ENCODE measurements around the gene ARHGEF2. TPM values are rescaled to one million over a fixed set of nuclear protein-coding genes. Genes with fewer than 3 reads are reported as not detected.

Gene ARHGEF2
- total and polyA plus RNA-seq, 2 of the 13 experiments (the other 11 are each of a cell fraction or from before 2014, with no cell fraction given): 16.1 to 32.1 TPM

DNA sequence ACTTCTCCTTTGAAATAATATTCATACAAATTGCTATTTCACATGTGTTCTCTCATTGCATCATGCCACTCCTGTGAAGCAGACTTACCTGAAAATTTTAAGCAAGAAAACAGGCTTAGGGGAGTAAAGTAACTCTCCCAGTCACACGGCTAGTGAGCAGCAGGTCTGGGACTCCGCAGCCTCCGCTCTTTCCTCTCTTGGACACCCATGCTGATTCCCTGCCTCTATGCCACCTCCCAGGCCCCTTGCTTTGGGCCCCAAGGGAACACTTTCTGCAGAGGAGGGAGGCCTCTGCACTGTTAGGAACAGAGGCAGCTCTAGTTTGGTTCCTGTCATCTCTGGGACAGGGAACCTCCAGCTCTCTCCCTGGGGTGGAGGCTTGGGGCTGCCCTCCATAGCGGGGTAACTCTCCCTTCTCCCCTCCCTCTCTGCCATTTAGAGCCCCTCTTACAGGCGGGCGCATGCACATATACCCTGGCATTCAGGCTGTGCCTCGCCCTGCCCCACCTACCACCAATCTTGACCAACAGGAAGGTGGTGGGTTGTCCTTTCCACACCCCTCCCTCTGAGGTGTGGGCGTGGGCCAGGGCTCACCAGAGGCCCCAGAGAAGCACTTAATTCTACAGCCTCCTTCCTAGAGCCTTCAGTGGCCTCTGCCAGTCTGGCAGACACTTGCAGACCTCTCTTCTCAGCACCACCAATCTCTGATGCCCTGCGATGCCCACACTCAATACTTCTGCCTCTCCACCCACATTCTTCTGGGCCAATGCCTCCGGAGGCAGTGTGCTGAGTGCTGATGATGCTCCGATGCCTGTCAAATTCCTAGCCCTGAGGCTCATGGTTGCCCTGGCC is 37.1 kb downstream of the ARHGEF2 start, which contains the start of gene RXFP4 (continued):
- TF ChIP-seq, protein P1, sequence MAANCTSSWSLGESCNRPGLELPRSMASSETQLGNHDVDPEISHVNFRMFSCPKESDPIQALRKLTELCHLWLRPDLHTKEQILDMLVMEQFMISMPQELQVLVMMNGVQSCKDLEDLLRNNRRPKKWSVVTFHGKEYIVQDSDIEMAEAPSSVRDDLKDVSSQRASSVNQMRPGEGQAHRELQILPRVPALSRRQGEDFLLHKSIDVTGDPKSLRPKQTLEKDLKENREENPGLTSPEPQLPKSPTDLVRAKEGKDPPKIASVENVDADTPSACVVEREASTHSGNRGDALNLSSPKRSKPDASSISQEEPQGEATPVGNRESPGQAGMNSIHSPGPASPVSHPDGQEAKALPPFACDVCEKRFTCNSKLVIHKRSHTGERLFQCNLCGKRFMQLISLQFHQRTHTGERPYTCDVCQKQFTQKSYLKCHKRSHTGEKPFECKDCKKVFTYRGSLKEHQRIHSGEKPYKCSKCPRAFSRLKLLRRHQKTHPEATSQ (CRISPR knock-in tag; IDR thresholded peaks at IDR 0.05; ENCODE audit: borderline replicate concordance): 0 out of 2 replicates have a peak, but pooled peaks have one; percentile 43
- TF ChIP-seq MAF1 (CRISPR knock-in tag; IDR thresholded peaks at IDR 0.05; ENCODE audit: borderline replicate concordance) (no peak), SAP130 (CRISPR knock-in tag; IDR thresholded peaks at IDR 0.05; ENCODE audit: low read depth) (peak; percentile 57; the same call in 1 of the 2 replicates), GABPA (IDR thresholded peaks at IDR 0.05; ENCODE audit: low read depth, low read length) (no peak), GABPA (CRISPR knock-in tag; IDR thresholded peaks at IDR 0.05; ENCODE audit: low read depth) (no peak), DR1 (CRISPR knock-in tag; IDR thresholded peaks at IDR 0.05) (peak; percentile 46; the same call in 1 of the 2 replicates), SP1 (IDR thresholded peaks at IDR 0.05) (no peak), SP1 (CRISPR knock-in tag; IDR thresholded peaks at IDR 0.05) (0 out of 2 replicates have a peak, but pooled peaks have one; percentile 17), ZNF775 (CRISPR knock-in tag; IDR thresholded peaks at IDR 0.05; ENCODE audit: borderline replicate concordance) (no peak), PHF8 (CRISPR knock-in tag; IDR thresholded peaks at IDR 0.05) (no peak; the same call in 1 of the 2 replicates), ZSCAN29 (CRISPR knock-in tag; conservative IDR thresholded peaks at IDR 0.05) (0 out of 2 replicates have a peak, but pooled peaks have one; percentile 37), ZNF501 (CRISPR knock-in tag; IDR thresholded peaks at IDR 0.05) (0 out of 2 replicates have a peak, but pooled peaks have one; percentile 7), ZSCAN25 (CRISPR knock-in tag; IDR thresholded peaks at IDR 0.05) (no peak), KDM2A (CRISPR knock-in tag; IDR thresholded peaks at IDR 0.05; ENCODE audit: borderline replicate concordance, low read depth) (peak; percentile 51; the same call in 1 of the 2 replicates), ZNF296 (CRISPR knock-in tag; conservative IDR thresholded peaks at IDR 0.05) (no peak)
- TF ChIP-seq, protein P2, sequence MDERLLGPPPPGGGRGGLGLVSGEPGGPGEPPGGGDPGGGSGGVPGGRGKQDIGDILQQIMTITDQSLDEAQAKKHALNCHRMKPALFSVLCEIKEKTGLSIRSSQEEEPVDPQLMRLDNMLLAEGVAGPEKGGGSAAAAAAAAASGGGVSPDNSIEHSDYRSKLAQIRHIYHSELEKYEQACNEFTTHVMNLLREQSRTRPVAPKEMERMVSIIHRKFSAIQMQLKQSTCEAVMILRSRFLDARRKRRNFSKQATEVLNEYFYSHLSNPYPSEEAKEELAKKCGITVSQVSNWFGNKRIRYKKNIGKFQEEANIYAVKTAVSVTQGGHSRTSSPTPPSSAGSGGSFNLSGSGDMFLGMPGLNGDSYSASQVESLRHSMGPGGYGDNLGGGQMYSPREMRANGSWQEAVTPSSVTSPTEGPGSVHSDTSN (CRISPR knock-in tag; IDR thresholded peaks at IDR 0.05): no peak
- TF ChIP-seq, protein P3, sequence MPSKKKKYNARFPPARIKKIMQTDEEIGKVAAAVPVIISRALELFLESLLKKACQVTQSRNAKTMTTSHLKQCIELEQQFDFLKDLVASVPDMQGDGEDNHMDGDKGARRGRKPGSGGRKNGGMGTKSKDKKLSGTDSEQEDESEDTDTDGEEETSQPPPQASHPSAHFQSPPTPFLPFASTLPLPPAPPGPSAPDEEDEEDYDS (CRISPR knock-in tag; IDR thresholded peaks at IDR 0.05): peak; percentile 99
- TF ChIP-seq, protein P4, sequence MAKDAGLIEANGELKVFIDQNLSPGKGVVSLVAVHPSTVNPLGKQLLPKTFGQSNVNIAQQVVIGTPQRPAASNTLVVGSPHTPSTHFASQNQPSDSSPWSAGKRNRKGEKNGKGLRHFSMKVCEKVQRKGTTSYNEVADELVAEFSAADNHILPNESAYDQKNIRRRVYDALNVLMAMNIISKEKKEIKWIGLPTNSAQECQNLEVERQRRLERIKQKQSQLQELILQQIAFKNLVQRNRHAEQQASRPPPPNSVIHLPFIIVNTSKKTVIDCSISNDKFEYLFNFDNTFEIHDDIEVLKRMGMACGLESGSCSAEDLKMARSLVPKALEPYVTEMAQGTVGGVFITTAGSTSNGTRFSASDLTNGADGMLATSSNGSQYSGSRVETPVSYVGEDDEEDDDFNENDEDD (CRISPR knock-in tag; IDR thresholded peaks at IDR 0.05; ENCODE audit: borderline replicate concordance): no peak
- TF ChIP-seq, protein P5, sequence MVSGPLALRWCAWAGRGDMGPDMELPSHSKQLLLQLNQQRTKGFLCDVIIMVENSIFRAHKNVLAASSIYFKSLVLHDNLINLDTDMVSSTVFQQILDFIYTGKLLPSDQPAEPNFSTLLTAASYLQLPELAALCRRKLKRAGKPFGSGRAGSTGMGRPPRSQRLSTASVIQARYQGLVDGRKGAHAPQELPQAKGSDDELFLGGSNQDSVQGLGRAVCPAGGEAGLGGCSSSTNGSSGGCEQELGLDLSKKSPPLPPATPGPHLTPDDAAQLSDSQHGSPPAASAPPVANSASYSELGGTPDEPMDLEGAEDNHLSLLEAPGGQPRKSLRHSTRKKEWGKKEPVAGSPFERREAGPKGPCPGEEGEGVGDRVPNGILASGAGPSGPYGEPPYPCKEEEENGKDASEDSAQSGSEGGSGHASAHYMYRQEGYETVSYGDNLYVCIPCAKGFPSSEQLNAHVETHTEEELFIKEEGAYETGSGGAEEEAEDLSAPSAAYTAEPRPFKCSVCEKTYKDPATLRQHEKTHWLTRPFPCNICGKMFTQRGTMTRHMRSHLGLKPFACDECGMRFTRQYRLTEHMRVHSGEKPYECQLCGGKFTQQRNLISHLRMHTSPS (CRISPR knock-in tag; IDR thresholded peaks at IDR 0.05; ENCODE audit: low read depth): peak; percentile 80; the same call in 1 of the 2 replicates
- TF ChIP-seq, protein P6, sequence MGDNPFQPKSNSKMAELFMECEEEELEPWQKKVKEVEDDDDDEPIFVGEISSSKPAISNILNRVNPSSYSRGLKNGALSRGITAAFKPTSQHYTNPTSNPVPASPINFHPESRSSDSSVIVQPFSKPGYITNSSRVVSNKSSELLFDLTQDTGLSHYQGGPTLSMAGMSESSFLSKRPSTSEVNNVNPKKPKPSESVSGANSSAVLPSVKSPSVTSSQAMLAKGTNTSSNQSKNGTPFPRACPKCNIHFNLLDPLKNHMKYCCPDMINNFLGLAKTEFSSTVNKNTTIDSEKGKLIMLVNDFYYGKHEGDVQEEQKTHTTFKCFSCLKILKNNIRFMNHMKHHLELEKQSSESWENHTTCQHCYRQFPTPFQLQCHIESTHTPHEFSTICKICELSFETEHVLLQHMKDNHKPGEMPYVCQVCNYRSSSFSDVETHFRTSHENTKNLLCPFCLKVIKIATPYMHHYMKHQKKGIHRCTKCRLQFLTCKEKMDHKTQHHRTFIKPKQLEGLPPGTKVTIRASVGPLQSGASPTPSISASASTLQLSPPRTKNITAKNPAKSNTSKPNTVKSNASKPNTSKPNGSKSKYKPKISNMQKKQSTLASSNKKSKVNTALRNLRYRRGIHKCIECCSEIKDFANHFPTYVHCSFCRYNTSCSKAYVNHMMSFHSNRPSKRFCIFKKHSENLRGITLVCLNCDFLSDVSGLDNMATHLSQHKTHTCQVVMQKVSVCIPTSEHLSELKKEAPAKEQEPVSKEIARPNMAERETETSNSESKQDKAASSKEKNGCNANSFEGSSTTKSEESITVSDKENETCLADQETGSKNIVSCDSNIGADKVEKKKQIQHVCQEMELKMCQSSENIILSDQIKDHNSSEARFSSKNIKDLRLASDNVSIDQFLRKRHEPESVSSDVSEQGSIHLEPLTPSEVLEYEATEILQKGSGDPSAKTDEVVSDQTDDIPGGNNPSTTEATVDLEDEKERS (CRISPR knock-in tag; IDR thresholded peaks at IDR 0.05): peak; percentile 61; the same call in 1 of the 2 replicates

Data from HepG2 (cell line).